Thoracic aorta (tissue), 2 donors: ENCODE data around the gene MLXIPL. TPM values are rescaled to one million over a fixed set of nuclear protein-coding genes. Genes with fewer than 3 reads are reported as not detected.

Experiments
- ATAC-seq: fragments of 150-250 bp; one replicate; pipeline ENCODE4 v1.8.0; 2017; ENCODE audit warnings: low read depth; ENCODE audit not compliant: insufficient number of reproducible peaks, low FRiP score
- DNase-seq: peaks from one replicate; pipeline ENCODE4 v3.0.0-alpha.2; 2020; ENCODE audit warnings: low spot score
- H3K27ac ChIP-seq, 2 donors: fragments of 200-600 bp; sonication (generic); 1 replicate in 1 of 2; 2 replicates in 1 of 2; pipeline ENCODE4 v1.5.1; 2016; ENCODE audit warnings: mild to moderate bottlenecking in 2 of 2, moderate library complexity in 2 of 2
- H3K27me3 ChIP-seq: fragments of 200-600 bp; sonication (generic); replicated peaks from 2 replicates; pipeline ENCODE4 v1.6.0; 2016; ENCODE audit warnings: mild to moderate bottlenecking; ENCODE audit not compliant: insufficient read depth
- H3K36me3 ChIP-seq: fragments of 200-600 bp; sonication (generic); one replicate; pipeline ENCODE4 v1.5.1; 2016
- H3K4me1 ChIP-seq, 2 donors: fragments of 200-600 bp; sonication (generic); 1 replicate in 1 of 2; 2 replicates in 1 of 2; pipeline versions ENCODE4 v1.5.1 to v1.6.0; 2016; ENCODE audit warnings: low read depth in 2 of 2, mild to moderate bottlenecking in 1 of 2; ENCODE audit not compliant: control insufficient read depth in 1 of 2
- H3K4me3 ChIP-seq: fragments of 200-600 bp; sonication (generic); 2 replicates; pipeline ENCODE4 v1.5.1; 2016; ENCODE audit warnings: mild to moderate bottlenecking
- H3K9me3 ChIP-seq: fragments of 200-600 bp; sonication (generic); 2 replicates; pipeline ENCODE4 v1.5.1; 2016
- CTCF ChIP-seq: fragments of 200-600 bp; sonication (generic); IDR thresholded peaks from one replicate; pipeline ENCODE4 v1.5.1; 2019; ENCODE audit warnings: antibody characterized with exemption
- total RNA-seq, 2 donors: library from RNA; depleted of rRNA; stranded (reverse); fragments of >200 nt; gene quantifications; one replicate each; pipeline versions ENCODE4 v1.1.0 to v1.2.3, GENCODE V29; 2016

MLXIPL gene
- total RNA-seq, 2 donors from 2014 or later, result 6.4 to 36.4 TPM

DNA sequence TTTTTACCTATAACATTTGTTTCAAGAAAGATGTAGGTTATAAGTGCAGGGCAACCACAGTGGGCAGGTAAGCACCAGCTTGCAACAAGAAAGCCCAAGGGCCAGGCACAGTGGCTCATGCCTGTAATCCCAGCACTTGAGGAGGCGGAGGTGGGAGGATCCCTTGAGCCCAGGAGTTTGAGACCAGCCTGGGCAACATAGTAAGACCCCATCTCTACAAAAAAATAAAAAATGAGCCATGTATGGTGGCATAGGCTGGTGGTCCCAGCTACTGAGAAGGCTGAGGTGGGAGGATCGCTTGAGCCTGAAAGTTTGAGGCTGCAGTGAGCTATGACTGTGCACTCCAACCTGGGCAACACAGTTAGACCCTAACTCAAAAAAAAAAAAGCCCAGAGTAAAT, 79.6 kb downstream of the MLXIPL start:
- Histone ChIP-seq H3K9me3 (no peaks in the 10 kb centered on the region), H3K27ac (no peak overlapping the region), H3K4me3 (no peak overlapping the region), H3K36me3 (peaks cover 37% of the 10 kb centered on the region), H3K4me1 (no peaks in the 10 kb centered on the region), H3K27me3 (no peaks in the 10 kb centered on the region)
- no peak for ATAC-seq
- DNase-seq, result no peak
- TF ChIP-seq CTCF, result no peak

Other genes starting within 250 kb of the MLXIPL start
- gene FZD9, start 190.7 kb downstream of the MLXIPL start, total RNA-seq, result under 1 TPM in 1 of 2 donors, not detected in 1; 0.41 TPM
- 10 to 100 TPM; 43.9 to 65.3 TPM for gene BAZ1B, start 102.2 kb downstream of the MLXIPL start, total RNA-seq
- gene BCL7B, start 66.8 kb downstream of the MLXIPL start, total RNA-seq, result 100 to 1,000 TPM in 1 of 2 donors, 10 to 100 TPM in 1; 99.8 to 129 TPM
- gene TBL2, start 45.9 kb downstream of the MLXIPL start, total RNA-seq, result 10 to 100 TPM; 17.1 to 31.7 TPM
- 1 to 10 TPM in 1 of 2 donors, under 1 TPM in 1; 0.92 to 1.2 TPM for gene VPS37D, start 43.3 kb upstream of the MLXIPL start, total RNA-seq
- 1 to 10 TPM; 3.9 to 7.8 TPM for gene DNAJC30, start 58.9 kb upstream of the MLXIPL start, total RNA-seq
- 10 to 100 TPM; 36.9 to 51.0 TPM for gene BUD23, start 59.1 kb upstream of the MLXIPL start, total RNA-seq
- 10 to 100 TPM; 10.3 to 16.8 TPM for gene STX1A, start 95.1 kb upstream of the MLXIPL start, total RNA-seq
- gene ABHD11, start 114.3 kb upstream of the MLXIPL start, total RNA-seq, result 10 to 100 TPM in 1 of 2 donors, 1 to 10 TPM in 1; 2.5 to 16.9 TPM
- gene CLDN3, start 145.7 kb upstream of the MLXIPL start, total RNA-seq, result not detected
- under 1 TPM in 1 of 2 donors, not detected in 1; 0.99 TPM for gene CLDN4, start 206.5 kb upstream of the MLXIPL start, total RNA-seq
- 1 to 10 TPM in 1 of 2 donors, not detected in 1; 1.2 TPM for gene METTL27, start 218.0 kb upstream of the MLXIPL start, total RNA-seq
- not detected for gene TMEM270, start 236.6 kb upstream of the MLXIPL start, total RNA-seq